ENCODE results near the gene ACSBG1. TPM values are rescaled to one million over a fixed set of nuclear protein-coding genes. Genes with fewer than 3 reads are reported as not detected.

The ACSBG1 gene
- total RNA-seq, 2 experiments from 2014 or later, result 0.25 TPM; not detected in 1

DNA sequence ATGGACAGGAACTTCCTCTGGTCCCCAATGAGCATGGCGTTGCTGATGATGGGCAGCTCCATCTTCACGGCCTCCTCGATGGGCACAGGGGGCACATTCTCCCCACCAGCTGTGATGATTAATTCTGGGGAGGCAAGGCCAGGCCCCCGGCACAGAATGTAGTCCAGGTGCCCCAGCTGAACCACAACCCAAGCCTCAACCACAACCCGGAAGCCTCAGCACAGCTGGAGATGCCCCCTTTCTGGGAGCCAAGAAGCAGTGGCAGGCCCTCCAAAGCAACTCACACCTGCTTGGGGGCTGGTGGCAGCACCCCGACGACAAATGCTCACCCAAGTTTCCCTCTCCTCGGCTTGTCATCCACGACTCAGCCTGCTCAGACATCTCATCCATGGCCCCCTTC is 60.0 kb downstream of the ACSBG1 start:
- Mint-ChIP-seq H3K27ac (peak overlapping the region; percentile 66), H3K4me1 (peaks cover 32% of the 10 kb centered on the region), H3K9me3 (no peaks in the 10 kb centered on the region), H3K27me3 (no peaks in the 10 kb centered on the region), H3K36me3 (peaks cover 27% of the 10 kb centered on the region), H3K4me3 (peak overlapping the region; percentile 18)
- POLR2A ChIA-PET, result interaction anchor here (0.6 to 1.2 kb wide), 4 partner anchors 12 to 44 kb away, joined by 3 to 5 read pairs (median 4); partner anchors contain the start of gene CIB2
- ATAC-seq (ENCODE audit: low read depth) (peak; percentile 63), DNase-seq (peak; percentile 65)

DNA sequence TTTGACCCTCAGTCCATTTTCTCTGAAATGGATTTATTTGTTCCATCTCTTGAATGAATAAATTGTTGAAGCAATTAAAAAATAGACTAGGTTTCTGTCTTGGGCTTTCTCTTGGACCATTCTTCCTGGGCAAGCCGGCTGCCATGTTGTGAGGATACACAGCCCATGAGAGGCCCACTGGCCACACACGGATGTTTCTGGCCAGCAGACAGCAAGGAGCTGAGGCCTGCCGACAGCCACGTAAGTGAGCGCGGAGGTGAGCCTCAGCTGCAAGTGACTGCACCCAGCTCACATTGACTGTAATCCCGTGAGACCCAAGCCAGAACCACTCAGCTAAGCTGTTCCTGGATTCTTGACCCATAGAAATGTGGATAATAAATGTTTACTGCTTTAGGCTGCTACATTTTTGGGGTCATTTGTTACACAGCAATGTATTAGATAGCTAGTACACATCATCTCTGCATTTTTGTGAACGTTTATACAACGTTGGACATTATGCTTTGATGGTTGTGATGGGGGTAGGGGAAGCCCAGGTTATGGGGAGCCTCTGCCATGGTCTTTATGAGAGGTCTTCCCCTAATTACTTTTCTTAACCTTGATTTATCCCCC is 62.4 kb downstream of the ACSBG1 start:
- Mint-ChIP-seq H3K36me3 (peaks cover 44% of the 10 kb centered on the region), H3K9me3 (no peaks in the 10 kb centered on the region), H3K27ac (no peak overlapping the region), H3K4me1 (peaks cover 46% of the 10 kb centered on the region), H3K27me3 (no peaks in the 10 kb centered on the region), H3K4me3 (no peak overlapping the region)
- DNase-seq, result no peak
- no peak for ATAC-seq (ENCODE audit: low read depth)
- POLR2A ChIA-PET, result interaction anchor here (0.8 to 2.2 kb wide), 2 partner anchors 11 to 23 kb away, joined by 3 to 8 read pairs; partner anchors contain the start of gene IDH3A

DNA sequence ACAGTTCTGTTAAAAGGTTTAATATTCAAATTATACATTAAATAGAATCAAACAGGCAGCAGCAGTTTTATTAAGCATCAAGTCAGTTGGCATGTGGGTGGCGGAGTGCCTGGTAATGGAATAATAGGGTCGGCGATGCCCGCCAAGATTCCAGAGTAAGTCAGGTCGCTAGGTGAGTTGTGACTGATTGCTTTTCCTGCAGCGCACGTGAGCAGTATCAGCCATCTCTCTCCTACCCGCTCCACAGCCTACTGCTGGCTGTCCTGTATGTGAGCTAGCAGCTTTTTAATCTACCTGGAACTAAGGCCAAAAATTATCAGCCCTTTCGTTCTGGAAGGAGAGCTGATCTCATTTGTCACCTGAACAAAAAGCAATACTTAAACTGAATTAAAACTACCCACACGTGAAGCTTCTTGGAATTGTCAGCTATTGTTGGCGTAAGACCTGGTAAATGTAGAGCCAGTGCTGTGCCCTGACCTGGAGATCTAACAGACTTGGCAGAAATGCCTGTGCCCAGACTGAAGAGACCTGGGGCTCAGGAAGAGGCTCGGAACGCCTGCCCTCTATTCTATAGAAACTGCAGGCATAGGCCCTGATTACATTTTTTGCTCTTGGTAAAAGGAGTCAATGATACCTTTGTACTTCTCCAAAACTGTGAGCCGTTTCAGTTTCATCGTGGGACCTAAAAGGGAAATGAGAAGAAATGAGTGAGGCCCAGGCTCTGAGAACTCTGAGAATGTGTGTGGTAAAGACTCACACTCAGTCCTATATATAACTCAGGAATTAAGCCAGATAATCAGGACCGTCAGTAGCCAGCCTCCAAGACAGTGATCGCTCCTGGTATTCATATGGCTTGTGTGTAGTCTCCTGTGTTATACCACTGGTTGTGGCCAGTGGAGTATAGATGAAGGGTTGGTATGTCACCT is 63.3 kb downstream of the ACSBG1 start:
- DNase-seq (no peak), ATAC-seq (ENCODE audit: low read depth) (no peak)
- Mint-ChIP-seq H3K4me1 (peaks cover 51% of the 10 kb centered on the region), H3K9me3 (no peaks in the 10 kb centered on the region), H3K4me3 (no peak overlapping the region), H3K27ac (peak overlapping the region; percentile 50), H3K36me3 (peaks cover 48% of the 10 kb centered on the region), H3K27me3 (no peaks in the 10 kb centered on the region)
- POLR2A ChIA-PET, result interaction anchor here (0.5 to 2.2 kb wide), 2 partner anchors 22 to 52 kb away, joined by 3 to 8 read pairs; partner anchors contain the start of gene IDH3A

DNA sequence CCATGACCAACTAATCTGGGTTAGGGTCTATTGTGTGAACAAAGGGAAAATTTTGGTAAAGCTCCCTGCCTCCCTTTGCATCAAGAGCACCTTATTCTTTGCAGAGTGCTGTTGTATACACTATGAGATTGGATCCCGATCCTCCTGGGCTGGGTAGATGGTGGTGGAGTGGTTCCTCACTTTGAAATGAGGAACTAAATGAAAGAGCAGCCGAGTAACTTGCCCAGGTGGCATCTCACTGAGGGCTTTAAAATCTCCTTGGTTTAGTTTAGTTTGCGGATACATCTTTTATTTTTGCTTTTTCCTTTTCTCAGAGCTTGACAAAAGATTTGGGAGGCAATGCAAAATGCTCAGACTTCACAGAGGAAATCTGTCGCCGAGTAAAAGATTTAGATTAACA is 65.8 kb downstream of the ACSBG1 start:
- Mint-ChIP-seq H3K27me3 (no peaks in the 10 kb centered on the region), H3K9me3 (no peaks in the 10 kb centered on the region), H3K36me3 (peaks cover 59% of the 10 kb centered on the region), H3K27ac (peak overlapping the region; percentile 40), H3K4me3 (no peak overlapping the region), H3K4me1 (peaks cover 37% of the 10 kb centered on the region)
- POLR2A ChIA-PET, result interaction anchor here (1.1 to 1.2 kb wide), 2 partner anchors 19 to 20 kb away, joined by 4 to 5 read pairs; partner anchors contain the start of gene IDH3A
- DNase-seq (no peak), ATAC-seq (ENCODE audit: low read depth) (no peak)

DNA sequence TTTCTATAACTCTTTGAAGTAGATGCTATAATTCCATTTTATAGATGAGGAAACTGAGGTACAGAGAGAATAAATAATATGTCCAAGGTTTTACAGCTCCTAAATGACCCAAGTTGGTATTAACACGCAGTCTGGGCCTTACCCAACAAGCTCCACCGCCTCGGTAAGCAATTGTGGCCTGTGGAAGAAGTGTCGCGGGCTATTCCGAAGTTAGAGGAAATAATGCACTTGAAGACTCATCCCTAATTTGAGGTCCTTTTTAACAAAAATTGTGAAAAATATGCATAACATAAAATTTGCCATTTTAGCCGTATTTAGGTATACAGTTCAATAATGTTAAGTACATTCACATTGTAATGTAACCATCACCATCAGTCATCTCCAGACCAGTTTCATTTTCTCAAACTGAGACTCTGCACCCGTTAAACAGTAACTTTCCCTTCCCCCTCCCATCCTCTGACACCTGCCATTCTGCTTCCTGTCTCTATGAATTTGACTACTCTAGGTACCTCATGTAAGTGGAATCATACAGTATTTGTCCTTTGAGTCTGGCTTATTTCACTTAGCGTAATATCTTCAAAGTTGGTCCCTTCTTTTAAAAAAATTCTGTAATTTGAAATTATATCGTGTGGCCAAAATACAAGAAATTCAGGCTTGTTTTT is 67.0 kb downstream of the ACSBG1 start:
- DNase-seq (no peak), ATAC-seq (ENCODE audit: low read depth) (peak; percentile 100)
- H3K27ac Mint-ChIP-seq, result peak overlapping the region; percentile 80
- H3K4me3 Mint-ChIP-seq, result peak overlapping the region; percentile 49
- POLR2A ChIA-PET, result interaction anchor here (1.2 kb wide), 1 partner anchor 17 kb away, joined by 4 read pairs; no protein-coding TSS in a partner anchor
- H3K27me3 Mint-ChIP-seq, result no peaks in the 10 kb centered on the region
- no peaks in the 10 kb centered on the region for H3K9me3 Mint-ChIP-seq
- H3K36me3 Mint-ChIP-seq, result peaks cover 54% of the 10 kb centered on the region
- peaks cover 29% of the 10 kb centered on the region for H3K4me1 Mint-ChIP-seq

DNA sequence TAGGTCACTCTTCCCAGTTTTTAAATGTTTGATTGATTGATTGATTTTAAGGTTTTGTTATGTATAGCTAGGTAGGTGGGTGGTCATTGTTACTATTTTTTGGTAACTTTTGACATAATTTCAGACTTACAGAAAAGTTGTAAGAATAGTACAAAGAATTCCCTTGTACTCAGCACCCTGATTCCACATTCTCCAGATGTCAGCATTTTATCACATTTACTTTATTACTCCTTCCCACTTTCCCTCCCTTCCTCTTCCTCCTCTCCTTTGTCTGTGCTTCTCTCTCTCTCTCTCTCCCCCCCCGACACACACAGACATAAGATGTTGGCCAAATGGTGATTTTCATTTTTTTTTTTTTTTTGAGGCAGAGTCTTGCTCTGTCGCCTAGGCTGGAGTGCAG is 70.4 kb downstream of the ACSBG1 start:
- Mint-ChIP-seq H3K36me3 (peaks cover 39% of the 10 kb centered on the region), H3K4me1 (peaks cover 18% of the 10 kb centered on the region), H3K27me3 (no peaks in the 10 kb centered on the region), H3K9me3 (no peaks in the 10 kb centered on the region), H3K4me3 (no peak overlapping the region), H3K27ac (no peak overlapping the region)
- DNase-seq, result no peak
- POLR2A ChIA-PET, result no interaction called here
- ATAC-seq (ENCODE audit: low read depth), result no peak

DNA sequence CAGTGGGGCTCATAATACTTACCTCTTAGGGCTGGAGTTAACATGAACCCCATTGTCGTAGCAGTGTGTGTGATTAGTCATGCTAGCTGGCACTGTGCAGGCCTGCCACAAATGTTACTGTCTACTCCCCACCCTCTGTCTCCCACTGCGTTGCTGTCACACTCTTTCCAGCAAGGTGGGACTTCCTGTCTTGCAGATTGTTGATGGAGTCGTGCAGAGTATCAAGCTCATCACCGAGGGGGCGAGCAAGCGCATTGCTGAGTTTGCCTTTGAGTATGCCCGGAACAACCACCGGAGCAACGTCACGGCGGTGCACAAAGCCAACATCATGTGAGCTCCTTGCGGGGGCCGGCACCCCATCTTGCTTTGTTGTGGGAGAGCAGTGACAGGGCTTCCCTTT is 72.3 kb downstream of the ACSBG1 start:
- ATAC-seq (ENCODE audit: low read depth) (peak; percentile 87), DNase-seq (no peak)
- Mint-ChIP-seq H3K27ac (peak overlapping the region; percentile 78), H3K4me1 (peaks cover 8% of the 10 kb centered on the region), H3K36me3 (peaks cover 27% of the 10 kb centered on the region), H3K9me3 (no peaks in the 10 kb centered on the region), H3K27me3 (no peaks in the 10 kb centered on the region), H3K4me3 (no peak overlapping the region)
- POLR2A ChIA-PET, result interaction anchor here (0.6 to 1.7 kb wide), 4 partner anchors 10 to 159 kb away, joined by 3 to 6 read pairs (median 4); partner anchors contain the start of gene IDH3A

DNA sequence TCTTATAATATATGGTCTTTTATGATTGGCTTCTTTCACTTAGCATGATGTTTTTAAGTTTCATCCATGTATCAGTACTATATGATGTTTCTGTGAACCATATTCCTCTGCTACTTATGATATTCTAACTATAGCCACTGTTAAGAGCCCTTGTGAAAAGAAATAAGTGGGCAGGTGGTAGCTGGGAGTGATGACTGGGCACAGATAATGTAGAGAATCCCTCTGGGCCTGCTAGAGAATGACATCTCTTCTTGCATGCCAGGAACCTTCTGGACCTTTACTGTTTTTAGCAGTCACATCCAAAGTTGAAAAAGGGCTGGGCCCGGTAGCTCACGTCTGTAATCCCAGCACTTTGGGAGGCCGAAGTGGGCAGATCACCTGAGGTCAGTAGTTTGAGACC is 75.0 kb downstream of the ACSBG1 start:
- DNase-seq, result no peak
- H3K27me3 Mint-ChIP-seq, result no peaks in the 10 kb centered on the region
- POLR2A ChIA-PET, result interaction anchor here (1.1 kb wide), 1 partner anchor 278 kb away, joined by 3 read pairs; the partner anchor contains the start of gene IREB2

DNA sequence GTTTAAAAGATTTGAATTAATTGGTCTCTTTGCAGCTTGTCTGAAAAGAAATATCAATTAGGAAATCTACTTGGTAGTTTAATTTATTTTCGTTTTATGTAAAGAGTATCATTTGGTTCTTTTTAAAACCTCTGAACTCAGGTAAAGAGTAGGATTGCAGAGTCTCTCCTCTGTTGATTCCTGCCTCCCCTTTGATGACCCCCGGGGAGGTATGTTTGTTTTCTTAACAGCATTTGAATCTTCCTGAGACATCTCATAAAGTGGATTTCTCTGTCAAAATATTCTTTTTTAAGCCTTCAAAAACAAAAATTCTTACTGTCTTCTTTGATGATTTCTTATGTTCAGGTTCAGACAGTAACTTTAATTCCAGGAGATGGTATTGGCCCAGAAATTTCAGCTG is 77.2 kb downstream of the ACSBG1 start:
- DNase-seq, result no peak
- Mint-ChIP-seq H3K27me3 (no peaks in the 10 kb centered on the region), H3K4me3 (no peak overlapping the region), H3K36me3 (peaks cover 16% of the 10 kb centered on the region), H3K4me1 (peaks cover 8% of the 10 kb centered on the region), H3K9me3 (no peaks in the 10 kb centered on the region), H3K27ac (no peak overlapping the region)
- POLR2A ChIA-PET, result interaction anchor here (2.0 kb wide), 1 partner anchor 9 kb away, joined by 5 read pairs; the partner anchor contains the start of gene IDH3A
- no peak for ATAC-seq (ENCODE audit: low read depth)

More for the DNA sequence above, 75.0 kb downstream of the ACSBG1 start:
- Mint-ChIP-seq H3K27ac (no peak overlapping the region), H3K4me3 (no peak overlapping the region), H3K36me3 (peaks cover 15% of the 10 kb centered on the region), H3K4me1 (peaks cover 2% of the 10 kb centered on the region), H3K9me3 (no peaks in the 10 kb centered on the region)
- no peak for ATAC-seq (ENCODE audit: low read depth)

DNA sequence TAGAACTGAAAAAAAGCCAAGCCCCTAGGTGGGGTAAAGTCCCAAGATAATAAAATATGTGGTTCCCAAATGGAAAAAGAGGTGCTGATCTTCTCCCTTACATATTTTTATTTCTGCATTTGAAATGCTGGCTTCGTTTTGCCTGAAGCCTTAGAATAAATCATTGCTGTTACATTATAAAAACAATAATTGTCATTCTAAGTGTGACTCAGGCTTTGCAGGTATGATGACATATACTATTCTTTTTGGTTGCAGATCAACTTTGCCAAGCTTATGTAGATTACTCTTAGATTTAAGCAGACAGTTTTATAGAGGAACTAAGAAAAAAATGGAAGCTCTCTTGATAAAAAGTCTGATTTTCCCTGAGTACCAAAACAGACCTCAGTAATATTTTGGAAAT is 77.7 kb downstream of the ACSBG1 start:
- DNase-seq (no peak), ATAC-seq (ENCODE audit: low read depth) (no peak)
- peaks cover 11% of the 10 kb centered on the region for H3K36me3 Mint-ChIP-seq
- no peak overlapping the region for H3K4me3 Mint-ChIP-seq
- no peaks in the 10 kb centered on the region for H3K27me3 Mint-ChIP-seq
- H3K4me1 Mint-ChIP-seq, result peaks cover 8% of the 10 kb centered on the region
- no peak overlapping the region for H3K27ac Mint-ChIP-seq
- POLR2A ChIA-PET, result interaction anchor here (2.0 kb wide), 1 partner anchor 8 kb away, joined by 5 read pairs; the partner anchor contains the start of gene IDH3A
- H3K9me3 Mint-ChIP-seq, result no peaks in the 10 kb centered on the region

DNA sequence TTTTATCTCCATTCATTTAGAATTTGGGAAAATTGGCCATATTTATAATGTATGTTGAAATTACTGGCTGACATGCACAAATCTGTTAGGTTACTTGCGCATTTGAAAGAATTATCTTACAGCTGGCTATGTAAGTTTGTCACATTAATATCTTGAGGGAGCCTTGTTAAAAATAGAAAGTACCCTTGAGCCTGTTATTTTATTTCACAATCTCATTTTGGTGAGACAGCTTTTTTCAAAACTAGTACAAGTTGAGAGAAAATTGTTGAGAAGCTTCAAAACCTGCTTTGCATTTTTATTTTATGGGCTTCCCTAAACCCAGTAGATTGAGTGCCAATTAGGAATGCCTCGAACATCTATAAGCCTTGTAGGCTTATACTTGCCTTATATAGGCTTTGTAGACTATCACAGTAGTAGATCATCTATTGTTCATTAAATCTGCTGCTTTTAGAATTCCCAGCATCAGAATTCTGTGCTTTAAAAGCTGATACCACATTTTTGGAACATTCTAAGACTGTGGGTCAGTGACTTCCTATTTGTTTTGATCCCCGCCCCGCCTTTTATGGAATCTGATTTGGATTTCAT is 78.9 kb downstream of the ACSBG1 start:
- Mint-ChIP-seq H3K27ac (no peak overlapping the region), H3K27me3 (no peaks in the 10 kb centered on the region), H3K4me1 (peaks cover 16% of the 10 kb centered on the region), H3K4me3 (no peak overlapping the region), H3K36me3 (peaks cover 13% of the 10 kb centered on the region), H3K9me3 (no peaks in the 10 kb centered on the region)
- POLR2A ChIA-PET, result no interaction called here
- ATAC-seq (ENCODE audit: low read depth), result no peak
- DNase-seq, result no peak

DNA sequence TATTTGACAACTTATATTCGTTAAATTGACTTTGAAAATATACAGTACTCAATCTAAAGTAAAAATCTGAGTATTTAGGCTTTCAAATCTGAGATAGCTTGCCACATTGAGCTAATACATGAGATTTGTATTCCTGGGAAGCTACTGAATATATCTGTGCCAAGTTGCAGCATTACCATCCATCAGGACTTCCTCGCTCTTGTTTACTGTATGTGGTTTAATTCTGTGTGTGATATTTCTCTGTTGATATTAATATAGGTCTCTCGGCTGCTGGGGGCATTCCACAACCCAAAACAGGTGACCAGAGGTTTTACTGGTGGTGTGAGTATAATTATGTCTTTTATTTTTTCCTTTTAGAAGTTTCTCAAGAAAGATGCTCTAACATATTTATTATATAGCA is 79.4 kb downstream of the ACSBG1 start:
- DNase-seq (no peak), ATAC-seq (ENCODE audit: low read depth) (no peak)
- no peak overlapping the region for H3K4me3 Mint-ChIP-seq
- peaks cover 21% of the 10 kb centered on the region for H3K4me1 Mint-ChIP-seq
- peaks cover 13% of the 10 kb centered on the region for H3K36me3 Mint-ChIP-seq
- H3K9me3 Mint-ChIP-seq, result no peaks in the 10 kb centered on the region
- POLR2A ChIA-PET, result no interaction called here
- no peaks in the 10 kb centered on the region for H3K27me3 Mint-ChIP-seq
- H3K27ac Mint-ChIP-seq, result no peak overlapping the region
